Fibroblast of skin of left quadriceps (primary cell): ENCODE data around the gene KCNC2.

Experiments used
- DNase-seq, 2 experiments: peaks; one replicate each; pipeline ENCODE4 v3.0.0-alpha.2; 2013; ENCODE audit warnings: low read depth in 2 of 2

KCNC2 gene

DNA sequence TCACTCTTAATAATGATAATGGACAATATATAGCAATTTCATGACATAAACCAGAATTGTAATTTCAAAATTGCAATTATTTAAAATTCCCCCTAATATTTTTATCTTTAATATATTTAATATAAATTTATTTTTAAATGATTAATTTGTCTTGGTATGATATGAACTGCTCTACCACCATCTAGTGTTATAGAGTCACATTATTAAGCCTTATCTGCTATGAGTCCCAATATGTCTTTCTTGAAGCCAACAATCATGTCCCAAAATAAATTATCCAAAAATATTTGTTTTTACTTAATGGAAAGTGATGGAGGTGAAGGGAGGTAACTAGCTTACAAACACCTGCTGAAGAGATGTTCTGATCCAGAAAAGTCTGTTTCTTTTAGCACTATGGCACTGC, 151.4 kb downstream of the KCNC2 start:
- no peak for DNase-seq

DNA sequence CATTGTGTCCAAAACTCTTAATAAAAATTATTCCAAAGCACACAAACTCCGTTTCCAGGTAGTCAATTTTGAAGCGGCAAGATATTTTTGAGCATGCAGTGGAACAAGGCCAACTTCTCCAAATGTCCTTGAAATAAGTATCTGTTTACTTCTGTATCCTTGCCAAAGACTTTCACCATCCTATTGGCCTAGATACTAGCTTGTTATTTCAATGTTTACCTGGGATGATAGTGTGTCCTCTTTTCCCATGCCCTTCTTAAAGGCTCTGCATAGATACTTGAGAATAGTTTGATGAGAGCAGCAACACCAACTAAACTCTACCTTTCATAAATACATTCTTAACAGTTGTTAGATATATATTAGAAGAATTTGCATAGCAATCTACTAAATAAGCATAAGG, 160.9 kb downstream of the KCNC2 start:
- DNase-seq: no peak

DNA sequence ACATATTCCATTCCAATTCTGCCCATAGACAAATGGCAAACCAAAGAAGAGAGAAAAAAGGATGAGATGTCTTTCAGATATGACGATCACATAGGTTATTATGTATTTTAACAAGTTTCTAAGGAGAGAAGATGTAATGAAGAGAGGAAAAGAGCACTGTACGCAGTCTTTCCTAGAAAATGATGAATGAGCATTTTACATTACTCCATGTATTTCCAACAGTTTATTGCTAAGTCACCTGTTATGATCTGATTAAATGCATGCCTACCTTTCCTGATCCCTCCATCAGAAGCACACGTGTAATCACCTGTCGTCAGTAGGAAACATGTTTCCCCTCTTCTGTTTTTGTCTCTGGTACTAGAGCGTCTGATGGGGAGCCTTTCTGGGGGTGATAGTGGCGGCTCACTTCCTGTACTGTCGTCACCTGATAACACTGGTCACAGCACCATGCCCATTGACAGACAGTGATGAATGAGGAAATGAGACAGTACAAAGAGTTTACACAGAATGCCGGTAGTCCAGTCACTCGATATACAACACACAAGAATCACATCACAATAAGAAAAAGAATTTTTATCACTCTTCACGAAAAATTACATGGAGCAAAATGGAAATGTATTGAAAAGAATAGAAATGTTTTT, 161.6 kb downstream of the KCNC2 start:
- DNase-seq: no peak

GRCh38 chr12:75042125-75042524, 167.5 kb downstream of the KCNC2 start:
- no peak for DNase-seq

DNA sequence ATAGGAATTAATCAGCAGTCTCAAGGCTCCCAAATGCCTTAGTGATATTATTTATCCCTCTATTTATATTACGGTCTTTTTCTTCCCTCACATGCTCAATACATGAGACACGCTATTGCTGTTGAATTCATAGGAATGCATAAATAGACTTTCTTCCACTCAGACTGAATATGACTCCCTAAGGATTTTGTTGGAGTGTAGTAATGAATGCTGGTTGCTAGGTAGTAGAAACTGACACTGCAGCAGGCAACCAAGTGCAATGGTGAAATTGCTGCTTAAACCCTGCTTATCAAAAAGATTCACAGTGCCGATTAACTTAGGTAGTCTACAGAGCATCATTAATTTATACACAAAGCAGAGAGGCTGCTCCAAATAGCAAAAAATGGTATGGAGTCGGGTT, 168.2 kb downstream of the KCNC2 start:
- no peak for DNase-seq

GRCh38 chr12:75020068-75020557, 189.5 kb downstream of the KCNC2 start:
- DNase-seq: no peak

- no peak for DNase-seq
Observed at GRCh38 chr12:75011120-75011519, 198.5 kb downstream of the KCNC2 start.

GRCh38 chr12:75007133-75007532, 202.5 kb downstream of the KCNC2 start:
- no peak for DNase-seq

DNA sequence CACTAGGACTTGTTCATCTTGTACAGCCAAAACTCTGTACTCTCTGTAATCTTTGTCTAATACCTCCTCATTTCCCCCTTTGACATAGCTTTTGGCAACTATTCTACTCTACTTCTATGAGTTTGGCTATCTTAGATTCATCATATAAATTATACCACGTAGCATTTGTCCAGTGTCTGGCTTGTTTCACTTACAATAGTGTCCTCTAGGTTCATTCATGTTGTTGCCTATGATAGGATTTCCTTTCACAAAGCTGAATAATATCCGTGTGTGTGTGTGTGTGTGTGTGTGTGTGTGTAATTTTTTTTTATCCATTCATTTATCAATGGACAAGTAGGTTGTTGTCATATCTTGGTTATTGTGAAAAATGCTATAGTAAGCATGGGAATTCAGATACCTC, 209.5 kb downstream of the KCNC2 start:
- DNase-seq: no peak

GRCh38 chr12:74999474-74999873, 210.2 kb downstream of the KCNC2 start:
- no peak for DNase-seq
